Measurements from ENCODE around the gene PDE6C. TPM values are rescaled to one million over a fixed set of nuclear protein-coding genes. Genes with fewer than 3 reads are reported as not detected.

PDE6C gene
- total RNA-seq, 1 experiment from 2014 or later: not detected

GRCh38 chr10:93594518-93594917, 17.8 kb upstream of the PDE6C start:
- H3K4me1 ChIP-seq (ENCODE audit: control insufficient read depth, insufficient read depth, low read length): no peaks in the 10 kb centered on the region
- BruUV-seq (replicated peaks): no TSS peak
- no peaks in the 10 kb centered on the region for H3K36me3 ChIP-seq (ENCODE audit: control insufficient read depth, insufficient read depth, low read length)
- POLR2A ChIA-PET: no interaction called here
- DNase-seq (ENCODE audit: low read depth, low spot score) (no peak), ATAC-seq (no peak)
- intact Hi-C loops (cut with micrococcal nuclease; ENCODE audit: unreplicated experiment) (no loop called here), in situ Hi-C loops (cut with HindIII; ENCODE audit: low pct_unique_long_range_greater_than_20kb, low sequenced_read_pairs) (no loop called here)
- H3K9me3 ChIP-seq (ENCODE audit: control insufficient read depth, insufficient read depth, low read depth, low read length): no peaks in the 10 kb centered on the region
- CTCF ChIA-PET: no interaction called here
- H3K27ac ChIP-seq (ENCODE audit: low read length): no peak overlapping the region
- no peaks in the 10 kb centered on the region for H3K27me3 ChIP-seq (ENCODE audit: control insufficient read depth, insufficient read depth, low read length)
- H3K4me3 ChIP-seq (ENCODE audit: low read depth in 2 of 2, low read length in 2 of 2): no peak overlapping the region
- TF ChIP-seq POLR2AphosphoS5 (IDR thresholded peaks at IDR 0.05; ENCODE audit: low read depth, low read length) (no peak), TCF7L2 (IDR thresholded peaks at IDR 0.05; ENCODE audit: low read depth, low read length) (no peak), SIN3A (IDR thresholded peaks at IDR 0.05; ENCODE audit: borderline replicate concordance, insufficient read depth, low read depth, low read length) (no peak)
- TF ChIP-seq, protein P1, sequence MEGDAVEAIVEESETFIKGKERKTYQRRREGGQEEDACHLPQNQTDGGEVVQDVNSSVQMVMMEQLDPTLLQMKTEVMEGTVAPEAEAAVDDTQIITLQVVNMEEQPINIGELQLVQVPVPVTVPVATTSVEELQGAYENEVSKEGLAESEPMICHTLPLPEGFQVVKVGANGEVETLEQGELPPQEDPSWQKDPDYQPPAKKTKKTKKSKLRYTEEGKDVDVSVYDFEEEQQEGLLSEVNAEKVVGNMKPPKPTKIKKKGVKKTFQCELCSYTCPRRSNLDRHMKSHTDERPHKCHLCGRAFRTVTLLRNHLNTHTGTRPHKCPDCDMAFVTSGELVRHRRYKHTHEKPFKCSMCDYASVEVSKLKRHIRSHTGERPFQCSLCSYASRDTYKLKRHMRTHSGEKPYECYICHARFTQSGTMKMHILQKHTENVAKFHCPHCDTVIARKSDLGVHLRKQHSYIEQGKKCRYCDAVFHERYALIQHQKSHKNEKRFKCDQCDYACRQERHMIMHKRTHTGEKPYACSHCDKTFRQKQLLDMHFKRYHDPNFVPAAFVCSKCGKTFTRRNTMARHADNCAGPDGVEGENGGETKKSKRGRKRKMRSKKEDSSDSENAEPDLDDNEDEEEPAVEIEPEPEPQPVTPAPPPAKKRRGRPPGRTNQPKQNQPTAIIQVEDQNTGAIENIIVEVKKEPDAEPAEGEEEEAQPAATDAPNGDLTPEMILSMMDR (IDR thresholded peaks at IDR 0.05): no peak
- TF ChIP-seq, protein P2, sequence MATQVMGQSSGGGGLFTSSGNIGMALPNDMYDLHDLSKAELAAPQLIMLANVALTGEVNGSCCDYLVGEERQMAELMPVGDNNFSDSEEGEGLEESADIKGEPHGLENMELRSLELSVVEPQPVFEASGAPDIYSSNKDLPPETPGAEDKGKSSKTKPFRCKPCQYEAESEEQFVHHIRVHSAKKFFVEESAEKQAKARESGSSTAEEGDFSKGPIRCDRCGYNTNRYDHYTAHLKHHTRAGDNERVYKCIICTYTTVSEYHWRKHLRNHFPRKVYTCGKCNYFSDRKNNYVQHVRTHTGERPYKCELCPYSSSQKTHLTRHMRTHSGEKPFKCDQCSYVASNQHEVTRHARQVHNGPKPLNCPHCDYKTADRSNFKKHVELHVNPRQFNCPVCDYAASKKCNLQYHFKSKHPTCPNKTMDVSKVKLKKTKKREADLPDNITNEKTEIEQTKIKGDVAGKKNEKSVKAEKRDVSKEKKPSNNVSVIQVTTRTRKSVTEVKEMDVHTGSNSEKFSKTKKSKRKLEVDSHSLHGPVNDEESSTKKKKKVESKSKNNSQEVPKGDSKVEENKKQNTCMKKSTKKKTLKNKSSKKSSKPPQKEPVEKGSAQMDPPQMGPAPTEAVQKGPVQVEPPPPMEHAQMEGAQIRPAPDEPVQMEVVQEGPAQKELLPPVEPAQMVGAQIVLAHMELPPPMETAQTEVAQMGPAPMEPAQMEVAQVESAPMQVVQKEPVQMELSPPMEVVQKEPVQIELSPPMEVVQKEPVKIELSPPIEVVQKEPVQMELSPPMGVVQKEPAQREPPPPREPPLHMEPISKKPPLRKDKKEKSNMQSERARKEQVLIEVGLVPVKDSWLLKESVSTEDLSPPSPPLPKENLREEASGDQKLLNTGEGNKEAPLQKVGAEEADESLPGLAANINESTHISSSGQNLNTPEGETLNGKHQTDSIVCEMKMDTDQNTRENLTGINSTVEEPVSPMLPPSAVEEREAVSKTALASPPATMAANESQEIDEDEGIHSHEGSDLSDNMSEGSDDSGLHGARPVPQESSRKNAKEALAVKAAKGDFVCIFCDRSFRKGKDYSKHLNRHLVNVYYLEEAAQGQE (IDR thresholded peaks at IDR 0.05; ENCODE audit: insufficient read depth in 1 of 2, low read depth in 2 of 2, low read length in 1 of 2): no peak

GRCh38 chr10:93595378-93596161, 16.8 kb upstream of the PDE6C start:
- ATAC-seq: no peak
- Histone ChIP-seq H3K27me3 (ENCODE audit: control insufficient read depth, insufficient read depth, low read length) (no peaks in the 10 kb centered on the region), H3K9me3 (ENCODE audit: control insufficient read depth, insufficient read depth, low read depth, low read length) (no peaks in the 10 kb centered on the region), H3K27ac (ENCODE audit: low read length) (no peak overlapping the region), H3K36me3 (ENCODE audit: control insufficient read depth, insufficient read depth, low read length) (no peaks in the 10 kb centered on the region), H3K4me3 (ENCODE audit: low read depth in 2 of 2, low read length in 2 of 2) (no peak overlapping the region), H3K4me1 (ENCODE audit: control insufficient read depth, insufficient read depth, low read length) (no peaks in the 10 kb centered on the region)
- POLR2A ChIA-PET: interaction anchor here (0.6 kb wide), 1 partner anchor 19 kb away, joined by 7 read pairs; no protein-coding TSS in a partner anchor
- in situ Hi-C loops (cut with HindIII; ENCODE audit: low pct_unique_long_range_greater_than_20kb, low sequenced_read_pairs) (no loop called here), intact Hi-C loops (cut with micrococcal nuclease; ENCODE audit: unreplicated experiment) (no loop called here)
- TF ChIP-seq, protein P2 (IDR thresholded peaks at IDR 0.05; ENCODE audit: insufficient read depth in 1 of 2, low read depth in 2 of 2, low read length in 1 of 2): no peak
- TF ChIP-seq TCF7L2 (IDR thresholded peaks at IDR 0.05; ENCODE audit: low read depth, low read length) (no peak), POLR2AphosphoS5 (IDR thresholded peaks at IDR 0.05; ENCODE audit: low read depth, low read length) (no peak), SIN3A (IDR thresholded peaks at IDR 0.05; ENCODE audit: borderline replicate concordance, insufficient read depth, low read depth, low read length) (no peak)
- TF ChIP-seq, protein P1 (IDR thresholded peaks at IDR 0.05): no peak
- DNase-seq (ENCODE audit: low read depth, low spot score): no peak
- CTCF ChIA-PET: interaction anchor here (0.6 kb wide), 2 partner anchors 84 to 560 kb away, joined by 3 to 6 read pairs; no protein-coding TSS in a partner anchor
- no TSS peak for BruUV-seq (replicated peaks)

All from Panc1 (cell line).